A673 (cell line): ENCODE data around the gene FNDC5.

Source experiments
- EZH2 ChIP-seq: fragments of 200-600 bp; sonication (generic); IDR thresholded peaks from 2 replicates; pipeline ENCODE4 v1.6.1; 2017; ENCODE audit warnings: borderline replicate concordance, low read depth, mild to moderate bottlenecking, mixed read lengths, antibody characterized with exemption, low read length; ENCODE audit not compliant: poor library complexity, severe bottlenecking
- TF ChIP-seq, protein P1 (sequence below): fragments of 300-800, 200-600 bp; sonication (generic); conservative IDR thresholded peaks from 2 replicates; pipeline ENCODE4 v1.5.1; 2017; ENCODE audit warnings: low read depth, mild to moderate bottlenecking, antibody characterized with exemption, low read length, moderate library complexity, mixed read lengths

GRCh38 chr1:32868085-32868484 is 2.6 kb downstream of the FNDC5 start:
- TF ChIP-seq, protein P1, sequence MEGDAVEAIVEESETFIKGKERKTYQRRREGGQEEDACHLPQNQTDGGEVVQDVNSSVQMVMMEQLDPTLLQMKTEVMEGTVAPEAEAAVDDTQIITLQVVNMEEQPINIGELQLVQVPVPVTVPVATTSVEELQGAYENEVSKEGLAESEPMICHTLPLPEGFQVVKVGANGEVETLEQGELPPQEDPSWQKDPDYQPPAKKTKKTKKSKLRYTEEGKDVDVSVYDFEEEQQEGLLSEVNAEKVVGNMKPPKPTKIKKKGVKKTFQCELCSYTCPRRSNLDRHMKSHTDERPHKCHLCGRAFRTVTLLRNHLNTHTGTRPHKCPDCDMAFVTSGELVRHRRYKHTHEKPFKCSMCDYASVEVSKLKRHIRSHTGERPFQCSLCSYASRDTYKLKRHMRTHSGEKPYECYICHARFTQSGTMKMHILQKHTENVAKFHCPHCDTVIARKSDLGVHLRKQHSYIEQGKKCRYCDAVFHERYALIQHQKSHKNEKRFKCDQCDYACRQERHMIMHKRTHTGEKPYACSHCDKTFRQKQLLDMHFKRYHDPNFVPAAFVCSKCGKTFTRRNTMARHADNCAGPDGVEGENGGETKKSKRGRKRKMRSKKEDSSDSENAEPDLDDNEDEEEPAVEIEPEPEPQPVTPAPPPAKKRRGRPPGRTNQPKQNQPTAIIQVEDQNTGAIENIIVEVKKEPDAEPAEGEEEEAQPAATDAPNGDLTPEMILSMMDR, result no peak
- TF ChIP-seq EZH2, result no peak
